ENCODE results near the gene SYT3. TPM values are rescaled to one million over a fixed set of nuclear protein-coding genes. Genes with fewer than 3 reads are reported as not detected.

SYT3 gene, protein sequence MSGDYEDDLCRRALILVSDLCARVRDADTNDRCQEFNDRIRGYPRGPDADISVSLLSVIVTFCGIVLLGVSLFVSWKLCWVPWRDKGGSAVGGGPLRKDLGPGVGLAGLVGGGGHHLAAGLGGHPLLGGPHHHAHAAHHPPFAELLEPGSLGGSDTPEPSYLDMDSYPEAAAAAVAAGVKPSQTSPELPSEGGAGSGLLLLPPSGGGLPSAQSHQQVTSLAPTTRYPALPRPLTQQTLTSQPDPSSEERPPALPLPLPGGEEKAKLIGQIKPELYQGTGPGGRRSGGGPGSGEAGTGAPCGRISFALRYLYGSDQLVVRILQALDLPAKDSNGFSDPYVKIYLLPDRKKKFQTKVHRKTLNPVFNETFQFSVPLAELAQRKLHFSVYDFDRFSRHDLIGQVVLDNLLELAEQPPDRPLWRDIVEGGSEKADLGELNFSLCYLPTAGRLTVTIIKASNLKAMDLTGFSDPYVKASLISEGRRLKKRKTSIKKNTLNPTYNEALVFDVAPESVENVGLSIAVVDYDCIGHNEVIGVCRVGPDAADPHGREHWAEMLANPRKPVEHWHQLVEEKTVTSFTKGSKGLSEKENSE
- total RNA-seq (2014; rRNA removed) (0.12 and 0.18 TPM in 2 replicates), Bru-seq, nascent RNA (percentile 15 among the genes with signal in this experiment), BruChase-seq, experiment 1, labeled RNA remaining after a 6-hour chase (percentile 11 among the genes with signal in this experiment), BruChase-seq, experiment 2, labeled RNA remaining after a 2-hour chase (percentile 7 among the genes with signal in this experiment)
- long read RNA-seq, partial matches to known transcripts = 0 of 4 reads
- long read RNA-seq, other reads (novel, unspliced or antisense) = 1 of 4 reads

DNA sequence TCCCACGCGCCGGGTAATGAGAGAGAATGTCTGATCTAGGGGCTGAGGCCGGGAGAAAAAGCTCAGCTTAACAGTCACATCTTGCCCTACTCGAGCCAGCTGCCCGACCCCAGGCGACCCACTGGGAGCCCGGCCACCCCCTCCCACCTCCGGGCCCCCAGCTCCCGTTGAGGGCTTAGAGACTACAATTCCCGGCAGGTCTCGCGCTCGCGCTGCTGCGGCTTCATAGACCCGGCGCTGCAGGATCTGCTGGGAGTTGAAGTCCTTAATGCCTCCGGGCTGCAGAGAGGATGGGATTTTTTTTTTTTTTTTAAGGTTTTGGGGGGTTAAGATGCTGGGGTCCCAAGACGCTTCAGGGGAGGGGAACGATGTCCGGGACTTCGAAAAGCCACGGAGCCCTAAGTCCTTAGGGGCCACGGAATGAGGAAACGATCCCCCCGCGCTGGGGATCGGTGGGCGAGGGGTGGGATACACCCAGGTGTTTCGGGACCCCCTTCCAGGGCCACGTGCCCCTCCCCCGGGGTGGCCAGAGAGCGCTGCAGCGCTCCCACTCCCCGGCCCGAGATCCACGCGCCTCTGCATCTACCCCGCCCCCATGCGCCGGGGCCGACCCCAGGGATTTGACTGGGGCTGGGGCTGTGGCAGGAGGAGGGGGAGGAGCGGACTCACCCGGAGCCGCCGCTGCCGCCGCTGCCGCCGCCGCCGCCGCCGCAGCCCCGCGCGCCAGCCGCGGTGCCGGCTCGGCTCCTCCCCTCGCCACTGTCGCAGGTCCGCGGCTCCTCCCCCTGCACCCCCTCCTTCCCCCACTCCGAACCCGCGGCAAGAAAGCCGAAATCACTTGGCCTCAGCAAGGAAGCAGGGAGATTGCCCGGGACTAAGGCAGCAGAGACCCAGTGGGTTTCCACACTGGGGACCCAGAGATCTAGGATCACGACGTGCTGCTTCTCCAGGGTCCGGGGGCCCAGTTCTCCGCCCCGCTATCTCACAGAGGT, at the start of gene SYT3:
Gene SYT3 (minus strand): TSS at position 761 of the 992 bp plus-strand sequence. CDS start 2,470 bp downstream, outside the sequence.
- Histone ChIP-seq H3K9ac (ENCODE audit: low read length) (no peak within 1 kb of the TSS), H3F3A (ENCODE audit: low read length, unreplicated experiment) (no peaks in the 10 kb centered on the region), H3K9me2 (replicated peaks; ENCODE audit: low read length) (no peaks in the 10 kb centered on the region), H2AFZ (ENCODE audit: low read length) (peak within 1 kb of the TSS; percentile 65), H3K9me3 (ENCODE audit: low read length) (peaks cover 3% of the 10 kb centered on the region; the same call in 1 of the 2 replicates), H3K4me1 (ENCODE audit: insufficient read depth, low read length) (no peaks in the 10 kb centered on the region), H3K4me2 (ENCODE audit: low read length) (peak within 1 kb of the TSS; percentile 77), H3K36me3 (ENCODE audit: low read depth, low read length) (no peaks in the 10 kb centered on the region), H4K20me1 (ENCODE audit: low read length) (no peaks in the 10 kb centered on the region), H3K27ac (ENCODE audit: low read length) (no peak within 1 kb of the TSS), H3K79me2 (ENCODE audit: low read length) (no peaks in the 10 kb centered on the region), H3K4me3 (ENCODE audit: low read length) (peak within 1 kb of the TSS; percentile 58), H3K27me3 (ENCODE audit: low read length) (peaks cover 66% of the 10 kb centered on the region)
- no TSS peak for BruUV-seq (replicated peaks)
- DNase-seq (peak; percentile 33), ATAC-seq (peak; percentile 84)
- intact Hi-C loops (cut with micrococcal nuclease) = no loop called here
- ChIA-PET POLR2A (ENCODE audit: unreplicated experiment) (no interaction called here), CTCF (no interaction called here)
- peak; percentile 63 for TF ChIP-seq EZH2 (IDR thresholded peaks at IDR 0.05; ENCODE audit: low read length, unreplicated experiment)
- TF ChIP-seq EZH2phosphoT487 (IDR thresholded peaks at IDR 0.05; ENCODE audit: borderline replicate concordance, low read length) = no peak

DNA sequence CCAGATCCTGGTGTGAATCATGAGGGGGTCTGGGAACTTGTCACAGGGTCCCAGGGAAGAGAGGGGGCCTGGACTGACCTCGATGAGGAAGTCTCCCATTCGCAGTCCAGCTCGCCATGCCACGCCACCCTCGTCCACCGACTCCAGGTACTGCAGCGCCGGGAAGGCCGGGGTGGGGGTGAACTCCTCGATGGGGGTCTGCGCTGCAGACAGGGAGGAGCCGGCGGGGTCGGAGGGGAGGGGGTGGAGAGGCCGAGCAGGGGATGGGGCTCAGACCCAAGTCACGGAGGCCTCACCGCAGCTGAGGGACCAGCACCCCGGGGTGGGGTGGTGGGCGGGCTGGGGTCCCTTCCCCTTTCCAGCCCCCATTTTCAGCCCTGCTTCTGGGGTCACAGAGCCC, 49.1 kb upstream of the SYT3 start:
- Histone ChIP-seq H2AFZ (ENCODE audit: low read length) (no peak overlapping the region), H3K4me2 (ENCODE audit: low read length) (no peak overlapping the region), H3K9me3 (ENCODE audit: low read length) (no peaks in the 10 kb centered on the region), H3K4me3 (ENCODE audit: low read length) (no peak overlapping the region), H3K4me1 (ENCODE audit: insufficient read depth, low read length) (no peaks in the 10 kb centered on the region), H3K9me2 (replicated peaks; ENCODE audit: low read length) (no peaks in the 10 kb centered on the region), H3K36me3 (ENCODE audit: low read depth, low read length) (no peaks in the 10 kb centered on the region), H3K27me3 (ENCODE audit: low read length) (peaks cover 67% of the 10 kb centered on the region), H3K79me2 (ENCODE audit: low read length) (no peaks in the 10 kb centered on the region), H3K9ac (ENCODE audit: low read length) (no peak overlapping the region), H3F3A (ENCODE audit: low read length, unreplicated experiment) (no peaks in the 10 kb centered on the region), H4K20me1 (ENCODE audit: low read length) (no peaks in the 10 kb centered on the region), H3K27ac (ENCODE audit: low read length) (no peak overlapping the region)
- CTCF ChIA-PET = no interaction called here
- POLR2A ChIA-PET (ENCODE audit: unreplicated experiment) = no interaction called here
- no TSS peak for BruUV-seq (replicated peaks)
- TF ChIP-seq, protein P1, sequence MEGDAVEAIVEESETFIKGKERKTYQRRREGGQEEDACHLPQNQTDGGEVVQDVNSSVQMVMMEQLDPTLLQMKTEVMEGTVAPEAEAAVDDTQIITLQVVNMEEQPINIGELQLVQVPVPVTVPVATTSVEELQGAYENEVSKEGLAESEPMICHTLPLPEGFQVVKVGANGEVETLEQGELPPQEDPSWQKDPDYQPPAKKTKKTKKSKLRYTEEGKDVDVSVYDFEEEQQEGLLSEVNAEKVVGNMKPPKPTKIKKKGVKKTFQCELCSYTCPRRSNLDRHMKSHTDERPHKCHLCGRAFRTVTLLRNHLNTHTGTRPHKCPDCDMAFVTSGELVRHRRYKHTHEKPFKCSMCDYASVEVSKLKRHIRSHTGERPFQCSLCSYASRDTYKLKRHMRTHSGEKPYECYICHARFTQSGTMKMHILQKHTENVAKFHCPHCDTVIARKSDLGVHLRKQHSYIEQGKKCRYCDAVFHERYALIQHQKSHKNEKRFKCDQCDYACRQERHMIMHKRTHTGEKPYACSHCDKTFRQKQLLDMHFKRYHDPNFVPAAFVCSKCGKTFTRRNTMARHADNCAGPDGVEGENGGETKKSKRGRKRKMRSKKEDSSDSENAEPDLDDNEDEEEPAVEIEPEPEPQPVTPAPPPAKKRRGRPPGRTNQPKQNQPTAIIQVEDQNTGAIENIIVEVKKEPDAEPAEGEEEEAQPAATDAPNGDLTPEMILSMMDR (conservative IDR thresholded peaks at IDR 0.05; ENCODE audit: low read depth, low read length) = no peak
- TF ChIP-seq EZH2phosphoT487 (IDR thresholded peaks at IDR 0.05; ENCODE audit: borderline replicate concordance, low read length) (no peak), EZH2 (IDR thresholded peaks at IDR 0.05; ENCODE audit: low read length, unreplicated experiment) (no peak)
- ATAC-seq (no peak), DNase-seq (no peak)
- intact Hi-C loops (cut with micrococcal nuclease) = no loop called here
